NOMO-1 (cell line): Measurements from ENCODE around the gene MCUB.
A peak's percentile ranks its signal among the peaks of the same experiment; 100 is the strongest.

ENCODE experiments used
- DNase-seq, 2 experiments: peaks; one replicate each; lab custom pipeline; 2025; ENCODE audit not compliant: unreplicated experiment in 2 of 2; lab: John Stamatoyannopoulos, UW

MCUB gene

DNA sequence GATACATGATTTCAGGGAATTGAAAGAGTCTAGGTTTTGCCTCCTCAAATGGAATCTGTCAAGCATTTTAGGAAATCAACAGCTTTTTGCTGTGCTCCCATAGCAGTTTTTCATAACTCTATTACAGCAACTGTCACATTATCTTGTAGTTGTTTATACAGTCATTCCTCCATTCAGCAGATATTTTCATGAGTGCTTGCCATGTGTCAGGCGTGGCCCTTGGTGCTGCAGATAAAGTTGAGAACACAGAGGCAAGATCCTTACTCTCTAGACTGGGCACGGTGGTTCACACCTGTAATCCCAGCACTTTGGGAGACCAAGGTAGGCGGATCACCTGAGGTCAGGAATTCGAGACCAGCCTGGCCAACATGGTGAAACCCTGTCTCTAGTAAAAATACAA lies 67.3 kb downstream of the MCUB start:
- no peak for DNase-seq

DNA sequence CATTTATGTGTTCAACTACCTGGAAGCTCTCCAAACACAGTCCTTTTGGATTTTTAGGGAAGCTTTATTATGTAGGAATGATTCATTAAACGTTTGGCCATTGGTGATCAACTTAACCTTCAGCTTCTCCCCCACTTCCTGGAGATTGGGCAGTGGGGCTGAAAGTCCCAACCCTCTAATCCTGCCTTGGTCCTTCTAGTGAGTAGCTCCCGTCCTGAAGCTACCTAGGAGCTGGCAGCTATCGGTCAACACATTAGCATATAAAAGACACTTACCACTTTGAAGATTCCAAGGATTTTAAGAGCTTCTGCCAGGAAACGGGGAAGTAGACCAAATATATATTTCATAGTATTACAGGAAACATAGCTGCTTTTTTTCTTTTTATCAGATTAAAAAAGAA lies 69.7 kb downstream of the MCUB start:
- DNase-seq: no peak

DNA sequence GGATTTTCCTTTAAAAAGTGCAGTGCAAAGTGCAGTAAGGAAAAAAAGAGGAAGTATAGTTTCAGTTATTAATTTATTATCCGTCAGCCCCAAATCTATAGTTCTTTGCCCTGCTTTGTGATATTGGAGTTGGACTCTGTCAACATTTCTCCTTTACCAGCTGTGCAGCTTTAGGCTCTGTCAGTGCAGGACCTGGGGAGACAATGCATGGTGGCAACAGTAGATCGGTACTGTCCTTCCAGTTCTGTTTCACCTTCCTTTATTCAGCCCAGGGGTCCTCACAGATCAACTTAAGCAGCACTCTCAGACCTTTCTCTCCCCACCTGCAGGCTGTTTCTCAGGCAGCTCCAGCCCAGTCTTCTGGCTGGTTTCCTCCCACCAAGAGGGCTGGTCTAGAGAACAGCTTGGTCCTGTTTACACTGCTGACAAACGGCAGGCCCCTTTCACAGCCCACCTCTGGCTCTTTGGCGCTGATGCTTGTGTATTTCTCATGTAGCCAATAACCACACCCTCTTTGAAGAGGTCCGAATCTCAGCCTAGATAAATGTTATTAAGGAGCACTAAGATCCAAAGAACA lies 71.6 kb downstream of the MCUB start:
- DNase-seq: peak in 1 of 2 experiments; percentile 6

DNA sequence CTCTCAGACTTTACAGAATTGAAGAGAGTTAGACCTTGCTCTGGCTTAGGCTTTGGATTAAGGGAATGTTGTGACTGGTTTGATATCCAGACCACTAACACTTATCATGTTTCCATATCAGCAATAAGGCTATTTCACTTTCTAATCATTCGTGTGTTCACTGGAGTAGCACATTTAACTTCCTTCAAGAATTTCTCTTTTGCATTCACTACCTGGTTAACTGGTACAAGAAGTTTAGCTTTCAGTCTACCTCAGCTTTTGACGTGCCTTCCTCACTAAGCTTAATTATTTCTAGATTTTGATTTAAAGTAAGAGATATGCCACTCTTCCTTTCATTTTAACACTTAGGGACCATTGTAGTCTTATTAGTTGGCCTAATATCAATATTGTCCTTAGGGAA lies 80.6 kb downstream of the MCUB start:
- DNase-seq: no peak

DNA sequence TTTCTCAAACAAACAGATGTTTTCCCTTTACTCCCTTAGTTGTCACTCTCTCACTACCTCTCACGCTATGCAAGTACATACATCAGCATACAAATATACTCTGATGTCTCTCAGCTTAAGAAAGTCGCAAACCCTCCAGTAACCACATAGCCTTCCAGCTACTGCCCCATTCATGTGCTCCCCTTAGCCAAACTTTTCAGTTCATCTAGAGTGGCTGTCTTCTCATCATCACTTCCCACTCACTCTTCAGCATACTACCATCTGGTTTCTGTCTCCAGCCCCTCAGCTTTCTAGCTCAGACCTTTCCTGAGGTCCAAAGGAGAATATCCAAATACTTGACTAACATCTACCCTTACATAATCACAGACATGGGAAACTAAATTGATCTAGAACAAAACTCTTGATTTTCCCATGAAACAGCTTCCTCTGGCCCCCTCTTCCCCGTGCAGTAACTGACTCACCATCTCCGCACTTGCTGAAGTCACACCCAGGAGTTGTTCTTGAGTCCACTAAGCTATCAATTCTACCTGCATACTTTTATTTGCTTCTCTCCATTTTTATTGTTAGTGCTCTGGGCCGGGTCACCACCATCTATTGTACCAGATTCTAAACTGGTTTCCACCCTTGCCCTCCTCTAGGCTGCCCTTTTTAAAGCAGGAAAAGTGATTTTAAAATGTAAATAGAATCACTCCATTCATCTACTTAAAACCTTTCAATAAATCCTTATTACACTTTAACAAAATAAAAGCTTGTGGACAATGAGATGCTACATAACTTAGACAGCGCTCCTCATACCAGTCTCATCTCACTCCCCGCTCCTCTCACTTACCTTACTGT lies 86.0 kb downstream of the MCUB start:
- no peak for DNase-seq

DNA sequence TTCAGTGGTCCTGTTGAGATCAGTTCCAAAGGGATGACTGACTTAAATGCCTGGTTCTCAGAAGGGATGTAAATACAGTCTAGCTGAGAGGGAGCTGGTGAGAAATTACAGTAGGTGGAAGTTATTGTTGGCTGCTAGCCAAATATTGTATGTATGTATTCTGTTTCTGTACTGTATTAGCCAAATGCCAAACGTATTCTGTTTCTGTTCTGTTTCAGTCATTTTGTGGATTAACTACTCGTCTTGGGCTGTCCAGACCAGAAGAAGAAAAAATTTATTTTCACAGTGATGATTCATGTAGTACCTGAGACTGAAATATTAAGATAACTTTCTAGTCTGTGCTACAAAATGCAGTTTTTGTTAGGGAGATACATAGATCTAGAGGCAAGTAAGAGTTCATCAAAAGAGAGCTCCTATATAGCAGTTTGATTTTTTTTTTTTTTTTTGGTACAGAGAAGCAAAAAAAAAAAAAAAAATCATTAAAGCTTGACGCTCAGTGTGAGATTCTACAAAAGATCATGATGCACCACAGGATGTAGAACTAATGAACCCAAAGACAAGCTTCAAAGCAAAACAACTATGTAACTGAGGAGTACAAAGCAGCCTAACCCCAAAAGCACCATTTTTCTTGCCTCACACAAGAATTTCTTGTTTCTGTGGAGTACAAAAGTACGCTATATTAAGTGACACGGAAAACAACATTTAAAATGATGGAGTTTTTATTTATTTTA lies 88.4 kb downstream of the MCUB start:
- DNase-seq: no peak

DNA sequence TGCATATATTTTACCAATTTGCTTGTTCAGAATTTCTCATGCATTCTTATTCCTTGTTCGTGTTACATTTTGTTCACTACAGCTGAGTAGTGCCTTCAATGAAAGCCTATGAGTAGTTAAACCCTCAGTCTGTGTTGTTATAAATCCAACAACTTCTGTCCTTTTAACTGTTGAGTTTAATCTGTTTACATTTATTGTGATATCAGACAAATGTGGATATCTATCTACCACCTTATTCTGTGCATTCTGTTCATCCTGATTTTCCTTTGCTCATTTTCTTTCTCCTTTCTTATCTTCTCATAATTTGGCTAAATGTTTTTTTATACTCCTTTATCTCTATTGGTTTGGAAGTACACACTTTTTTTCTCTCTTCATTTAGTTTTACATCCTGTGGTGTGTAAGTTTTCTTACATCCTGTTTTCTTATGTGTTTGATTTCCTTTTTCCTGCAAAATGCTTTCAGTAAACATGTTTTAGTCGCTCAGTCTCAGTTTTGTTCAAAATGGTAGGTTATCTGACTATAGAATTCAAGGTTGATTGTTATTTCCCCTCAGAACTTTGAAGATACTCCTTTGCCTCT lies 89.0 kb downstream of the MCUB start:
- DNase-seq: no peak

DNA sequence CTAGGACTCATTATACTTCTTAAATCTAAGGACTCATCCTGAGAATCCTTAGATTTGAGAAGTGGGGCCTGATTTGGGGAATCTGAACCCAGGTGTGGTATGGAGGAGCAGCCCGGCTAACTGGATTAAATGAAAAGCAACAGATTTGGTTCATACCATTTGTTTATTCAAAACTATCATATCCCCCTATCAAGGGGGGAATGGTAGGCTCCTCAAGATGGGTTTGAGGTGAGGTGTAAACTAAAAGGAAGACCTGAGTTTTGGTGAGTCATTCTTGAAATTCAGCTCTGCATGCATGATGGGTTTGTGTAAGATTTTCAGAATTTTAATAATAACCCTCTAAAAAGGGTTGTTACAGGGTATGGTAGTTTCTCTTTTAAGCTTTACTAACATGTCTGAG lies 89.8 kb downstream of the MCUB start:
- DNase-seq: no peak

DNA sequence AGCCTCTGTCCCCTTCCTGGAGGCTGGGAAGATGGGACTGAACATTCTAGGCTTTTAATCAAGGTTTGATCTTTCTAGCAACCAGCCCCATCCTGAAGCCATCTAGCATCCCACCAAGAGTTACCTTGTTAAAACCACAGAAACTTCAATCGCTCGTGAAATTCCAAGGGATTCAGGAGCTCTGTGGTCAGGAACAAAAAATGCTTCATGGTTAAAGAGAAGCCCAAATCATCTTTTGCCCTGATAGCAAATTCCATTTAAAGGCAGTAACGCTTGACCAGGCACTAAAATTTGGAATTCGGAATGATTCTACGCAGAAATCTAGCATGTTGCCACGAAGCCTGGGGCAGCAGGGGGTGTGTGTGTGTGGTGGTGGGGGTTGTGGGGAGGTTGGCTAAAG lies 95.3 kb downstream of the MCUB start:
- no peak for DNase-seq

DNA sequence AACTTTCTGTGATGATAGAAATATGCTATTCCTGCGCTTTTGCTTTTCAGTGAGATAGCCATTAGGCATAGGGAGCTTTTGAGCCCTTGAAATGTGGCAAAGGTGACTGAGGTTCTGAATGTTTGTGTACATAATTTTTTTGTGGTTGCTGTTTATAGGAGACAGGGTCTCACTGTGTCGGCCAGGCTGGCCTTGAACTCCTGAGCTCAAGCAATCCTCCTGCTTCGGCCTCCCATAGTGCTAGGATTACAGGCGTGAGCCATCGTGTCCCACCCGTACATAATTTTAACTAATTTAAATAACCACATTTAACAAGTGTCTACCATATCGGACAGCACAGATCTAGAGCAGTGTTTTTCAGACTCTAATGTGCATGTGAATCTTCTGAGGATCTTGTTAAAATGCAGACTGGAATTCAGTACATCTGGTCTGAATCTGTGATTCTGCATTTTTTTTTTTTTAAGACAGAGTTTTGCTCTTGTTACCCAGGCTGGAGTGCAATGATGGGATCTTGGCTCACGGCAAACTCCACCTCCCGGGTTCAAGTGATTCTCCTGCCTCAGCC lies 97.9 kb downstream of the MCUB start:
- no peak for DNase-seq

DNA sequence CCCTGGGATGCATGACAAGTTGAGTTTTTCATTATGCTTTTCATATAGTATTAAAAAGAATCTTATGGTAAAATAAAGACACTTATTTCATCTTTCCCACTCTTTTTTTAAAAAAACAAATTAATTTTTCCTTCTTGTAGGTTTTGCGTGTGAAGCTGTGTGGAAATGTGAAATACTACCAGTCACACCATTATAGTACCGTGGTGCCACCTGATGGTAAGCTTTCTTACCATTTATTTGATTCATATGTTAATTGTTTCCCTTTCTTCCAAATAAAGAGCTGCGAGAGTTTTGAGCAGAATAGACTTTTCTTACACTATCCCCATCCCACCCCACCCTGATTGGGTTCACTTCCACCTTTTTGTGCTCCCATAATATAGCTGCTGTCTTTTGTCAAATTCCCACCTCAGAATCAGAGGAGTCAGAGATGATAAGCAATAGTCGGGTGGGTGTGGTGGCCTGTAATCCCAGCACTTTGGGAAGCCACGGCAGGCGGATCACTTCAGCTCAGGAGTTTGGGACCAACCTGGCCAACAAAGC lies 98.9 kb downstream of the MCUB start:
- no peak for DNase-seq

DNA sequence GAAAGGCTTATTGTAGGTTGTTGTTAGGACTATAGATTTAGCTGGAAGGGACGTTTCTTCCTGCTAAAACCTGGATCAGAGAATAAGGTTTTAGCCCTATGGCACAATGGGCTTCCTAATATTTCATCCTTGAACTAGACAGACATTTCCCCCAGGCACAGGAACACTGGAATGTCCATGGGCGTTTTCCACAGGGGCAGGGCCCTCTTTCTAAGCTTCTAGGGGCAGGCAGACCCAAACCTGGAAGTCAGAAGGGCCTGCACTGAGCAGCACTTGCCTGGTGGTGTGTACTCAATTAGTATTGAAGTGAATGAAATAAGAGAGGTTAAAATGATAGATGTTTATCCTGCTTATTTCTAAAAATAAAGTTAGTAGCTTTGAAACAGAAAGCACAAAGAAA lies 102.1 kb downstream of the MCUB start:
- no peak for DNase-seq

DNA sequence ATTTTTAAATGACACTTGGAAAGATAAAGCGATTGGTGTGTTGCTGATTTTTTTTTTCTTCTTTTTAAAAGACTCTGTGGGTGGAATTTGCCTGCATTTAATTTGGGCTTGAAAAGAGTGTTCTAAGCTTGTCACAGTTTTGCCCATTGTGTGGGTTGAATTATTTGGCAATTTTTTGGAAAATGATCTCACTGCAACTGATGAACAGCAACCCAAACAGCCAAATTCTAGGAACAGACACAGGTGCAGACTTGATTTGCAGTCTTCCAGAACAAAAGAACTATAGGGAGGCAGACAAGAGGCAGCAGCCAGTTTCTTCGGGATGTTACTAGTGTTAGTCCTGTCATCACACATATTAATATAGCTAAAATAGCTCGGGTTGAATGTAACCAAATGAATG lies 102.7 kb downstream of the MCUB start:
- no peak for DNase-seq

DNA sequence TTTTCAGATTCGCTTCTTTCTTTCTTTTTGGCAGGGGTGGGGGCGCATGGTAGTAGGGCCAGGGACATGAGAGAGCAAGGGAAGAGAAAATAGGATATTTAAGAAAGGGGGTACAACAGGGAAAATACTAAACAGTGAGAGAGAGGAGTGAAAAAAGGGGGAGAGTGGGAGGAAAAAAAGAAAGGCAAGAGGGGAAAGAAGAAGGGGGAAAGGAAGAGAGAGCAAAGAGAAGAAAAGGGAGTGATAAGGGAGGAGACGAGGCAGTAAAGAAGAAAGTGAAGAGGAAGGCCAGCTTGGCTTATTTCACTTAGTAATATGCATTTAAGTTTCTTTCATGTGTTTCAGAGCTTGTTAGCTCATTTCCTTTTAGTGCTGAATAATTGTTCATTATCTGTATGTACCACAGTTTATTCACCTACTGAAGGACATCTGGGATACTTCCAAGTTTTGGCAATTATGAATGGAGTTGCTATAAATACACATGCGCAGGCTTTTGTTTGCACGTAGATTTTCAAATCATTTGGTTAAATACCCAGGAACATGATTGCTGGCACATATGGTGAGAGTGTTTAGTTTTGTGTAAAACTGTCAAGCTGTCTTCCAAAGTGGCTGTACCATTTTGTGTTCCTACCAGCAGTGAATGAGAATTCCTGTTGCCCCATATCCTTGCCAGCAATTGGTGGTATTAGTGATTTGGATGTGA lies 105.9 kb downstream of the MCUB start:
- DNase-seq: no peak

DNA sequence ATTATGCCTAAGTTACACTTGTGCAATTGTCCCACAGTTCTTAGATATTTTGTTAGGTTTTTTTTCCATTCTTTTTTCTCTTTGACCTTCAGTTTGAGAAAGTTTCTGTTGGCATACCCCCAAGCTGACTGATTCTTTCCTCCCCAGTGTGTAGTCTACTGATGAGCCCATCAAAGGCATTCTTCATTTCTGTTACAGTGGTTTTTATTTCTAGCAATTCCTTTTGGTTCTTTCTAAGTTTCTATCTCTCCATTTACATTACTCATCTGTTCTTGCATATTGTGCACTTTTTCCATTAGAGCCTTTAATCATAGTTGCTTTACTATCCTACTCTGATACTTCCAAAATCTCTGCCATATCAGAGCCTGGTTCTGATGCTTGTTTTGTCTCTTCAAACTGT lies 111.3 kb downstream of the MCUB start:
- DNase-seq: no peak

DNA sequence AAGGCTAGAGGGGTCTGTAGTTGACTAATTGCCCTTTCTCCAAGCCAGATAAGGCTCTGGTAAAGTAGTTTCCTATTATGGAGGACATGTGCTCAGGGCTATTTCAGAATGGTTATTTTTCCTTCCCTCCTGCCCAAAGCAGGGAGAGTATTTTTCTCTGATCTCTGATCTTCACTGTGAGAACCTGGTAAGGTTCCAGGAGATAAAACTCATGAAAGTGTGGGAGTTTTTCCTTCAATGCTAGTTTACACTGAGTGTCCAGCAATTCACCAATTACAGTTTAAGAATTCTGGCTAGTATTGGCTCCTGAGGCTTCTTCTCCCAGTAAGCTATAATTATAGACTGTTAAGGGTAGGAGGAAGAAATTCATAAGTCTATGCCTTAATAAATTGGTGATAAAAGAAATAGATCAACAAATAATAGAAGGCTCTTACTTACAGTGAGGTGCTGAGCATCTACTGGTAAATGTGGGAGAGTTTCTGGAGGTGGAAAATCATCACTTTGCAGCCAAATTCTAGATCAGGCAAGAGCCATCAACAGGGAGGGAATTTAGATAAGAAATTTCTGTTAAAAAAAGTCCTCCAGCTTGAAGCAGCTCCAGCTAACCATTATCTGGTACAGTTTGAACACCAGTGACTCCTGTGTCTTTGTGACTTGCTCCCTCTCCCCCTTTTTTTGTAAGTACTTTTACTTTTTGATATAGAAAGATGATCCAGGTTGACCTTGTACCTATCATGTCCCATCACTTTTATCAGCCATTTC lies 112.3 kb downstream of the MCUB start:
- no peak for DNase-seq

DNA sequence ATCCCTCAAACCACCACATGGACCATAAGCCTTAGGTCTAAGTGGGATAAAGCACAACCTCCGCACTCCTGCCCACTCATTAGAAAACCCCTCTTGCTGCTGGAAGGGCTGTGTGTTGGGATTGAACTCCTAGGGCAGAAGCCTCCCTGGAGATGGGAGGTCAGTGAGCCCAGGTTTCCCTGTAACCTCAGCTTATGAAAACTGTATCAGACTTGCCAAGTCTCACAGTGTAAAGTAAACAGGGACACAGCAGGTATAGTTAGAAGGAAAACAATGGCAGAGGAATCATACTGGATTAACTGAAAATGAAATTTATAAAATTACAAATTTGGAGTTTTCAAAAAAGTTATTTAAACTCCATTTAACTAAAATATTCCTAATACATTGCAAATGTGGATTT lies 113.3 kb downstream of the MCUB start:
- DNase-seq: no peak

DNA sequence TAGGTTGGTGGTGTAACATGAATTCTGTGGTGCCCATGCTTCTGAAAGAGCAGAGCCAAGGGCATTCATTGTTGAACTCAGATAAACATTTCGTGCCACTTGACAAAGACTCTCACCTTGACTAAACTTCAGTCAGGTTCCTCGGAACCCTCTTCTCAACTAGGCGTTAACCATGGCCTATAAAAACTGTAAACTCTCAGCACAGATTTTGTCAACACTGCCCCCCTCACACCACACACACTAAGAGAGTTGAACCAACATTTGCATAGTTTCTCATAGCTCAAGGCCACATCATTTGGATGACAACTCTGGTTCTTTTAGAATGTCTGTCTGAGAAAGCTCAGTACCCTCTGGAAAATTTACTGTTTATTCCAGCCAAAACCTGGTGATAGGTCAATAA lies 115.1 kb downstream of the MCUB start:
- DNase-seq: no peak

DNA sequence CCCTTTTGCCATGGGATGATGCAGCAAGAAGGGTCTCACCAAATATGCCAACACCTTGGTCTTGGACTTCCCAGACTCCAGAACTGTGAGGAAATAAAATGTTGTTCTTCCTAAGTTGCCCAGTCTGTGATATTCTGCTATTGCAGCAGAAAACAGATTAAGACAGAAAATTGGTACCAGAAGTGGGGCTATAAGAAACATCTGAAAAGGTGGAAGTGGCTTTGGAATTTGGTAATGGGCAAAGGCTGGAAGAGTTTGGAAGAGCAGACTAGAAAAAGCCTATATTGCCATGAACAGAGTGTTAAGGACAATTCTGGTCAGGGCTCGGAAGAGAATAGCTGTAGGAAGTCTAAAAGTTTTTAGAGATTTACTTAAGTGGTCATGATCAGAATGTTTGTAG lies 115.8 kb downstream of the MCUB start:
- no peak for DNase-seq

DNA sequence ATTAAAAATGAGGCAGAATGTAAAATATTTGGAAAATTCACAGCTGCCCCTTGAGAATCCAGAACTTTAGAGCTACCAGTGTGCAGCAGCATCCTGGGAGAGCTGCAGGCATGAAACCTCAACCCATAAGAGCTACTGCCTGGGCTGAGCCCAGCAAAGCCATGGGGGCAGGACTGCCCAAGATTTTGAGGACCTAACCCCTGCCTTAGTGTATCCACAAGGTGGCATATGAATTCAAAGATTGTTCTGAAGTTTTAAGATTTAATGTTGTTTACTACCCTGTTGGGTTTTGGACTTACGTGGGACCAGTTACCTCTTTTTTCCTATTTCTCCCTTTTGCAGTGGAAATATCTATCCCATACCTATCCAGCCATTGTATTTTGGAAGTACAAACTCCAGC lies 116.8 kb downstream of the MCUB start:
- no peak for DNase-seq
